IPS DF 6.9 (cell line): Measurements from ENCODE around the gene BLTP2.
"Not testable (repeated sequence)": the region's sequence is repeated elsewhere in the genome, so short reads cannot be mapped to it uniquely, and the experiment has no call there.

Experiments
- DNase-seq: peaks from one replicate; pipeline ENCODE4 v3.0.0-alpha.2; 2013; ENCODE audit warnings: low read depth, low spot score
- H3K27ac ChIP-seq: one replicate; pipeline ENCODE4 v1.5.1; 2013; ENCODE audit warnings: low read length, control low read depth
- H3K27me3 ChIP-seq: 2 replicates; pipeline ENCODE4 v1.6.1; 2013; ENCODE audit warnings: mild to moderate bottlenecking, low read length; ENCODE audit not compliant: control insufficient read depth, insufficient read depth
- H3K36me3 ChIP-seq: 2 replicates; pipeline ENCODE4 v1.6.1; 2013; ENCODE audit warnings: low read length; ENCODE audit not compliant: control insufficient read depth, insufficient read depth
- H3K4me1 ChIP-seq: 2 replicates; pipeline ENCODE4 v1.6.1; 2013; ENCODE audit warnings: low read length; ENCODE audit not compliant: control insufficient read depth, insufficient read depth
- H3K4me3 ChIP-seq: 2 replicates; pipeline ENCODE4 v1.5.1; 2013; ENCODE audit warnings: mild to moderate bottlenecking, low read length
- H3K9me3 ChIP-seq: 2 replicates; pipeline ENCODE4 v1.6.1; 2013; ENCODE audit warnings: low read length, inconsistent platforms; ENCODE audit not compliant: control insufficient read depth, insufficient read depth
- WGBS: extraction: QIAGEN DNeasy Blood & Tissue Kit; methylation state at CpG from one replicate; pipeline ENCODE4 v1.1.7; 2013; ENCODE audit warnings: mixed read lengths, missing lambda C conversion rate; ENCODE audit not compliant: insufficient read length, insufficient coverage; 5-methylcytosine and 5-hydroxymethylcytosine counted together

Gene BLTP2

GRCh38 chr17:28622186-28622585 lies 22.8 kb downstream of the BLTP2 start:
- WGBS, result no CpG with 5 or more reads among the region's 3 CpGs
- no peak overlapping the region for H3K27ac ChIP-seq
- no peak overlapping the region for H3K4me3 ChIP-seq
- H3K9me3 ChIP-seq, result no peaks in the 10 kb centered on the region
- H3K4me1 ChIP-seq, result no peaks in the 10 kb centered on the region
- DNase-seq, result no peak
- H3K36me3 ChIP-seq, result peaks cover 34% of the 10 kb centered on the region
- no peaks in the 10 kb centered on the region for H3K27me3 ChIP-seq

- DNase-seq, result no peak
- H3K27me3 ChIP-seq, result no peaks in the 10 kb centered on the region
- H3K36me3 ChIP-seq, result peaks cover 43% of the 10 kb centered on the region
- H3K27ac ChIP-seq, result no peak overlapping the region
- no peaks in the 10 kb centered on the region for H3K9me3 ChIP-seq
- no CpG with 5 or more reads among the region's 2 CpGs for WGBS
- no peak overlapping the region for H3K4me3 ChIP-seq
- no peaks in the 10 kb centered on the region for H3K4me1 ChIP-seq
These were observed 24.9 kb downstream of the BLTP2 start for GRCh38 chr17:28620010-28620409.

DNA sequence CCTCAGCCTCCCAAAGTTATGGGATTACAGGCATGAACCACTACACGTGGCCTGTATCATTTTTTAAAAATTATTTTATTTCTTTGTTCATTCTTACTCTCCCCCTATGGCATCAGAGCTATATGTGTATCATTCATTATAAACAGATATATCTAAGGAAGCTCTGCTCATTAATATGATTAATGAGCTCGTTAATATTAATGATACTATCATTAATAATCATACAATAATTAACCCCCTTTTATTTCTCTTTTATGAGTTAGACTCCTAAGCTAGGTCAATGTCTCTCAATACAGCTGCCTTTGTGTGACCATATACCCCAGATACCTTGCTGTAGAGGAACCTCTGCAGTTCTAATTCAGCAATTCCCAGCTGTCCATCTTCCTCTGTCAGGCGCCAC lies 26.5 kb downstream of the BLTP2 start:
- DNase-seq, result no peak
- Histone ChIP-seq H3K4me3 (no peak overlapping the region), H3K4me1 (no peaks in the 10 kb centered on the region), H3K36me3 (peaks cover 43% of the 10 kb centered on the region), H3K9me3 (no peaks in the 10 kb centered on the region), H3K27ac (no peak overlapping the region), H3K27me3 (no peaks in the 10 kb centered on the region)
- WGBS, result no CpG with 5 or more reads among the region's 3 CpGs

DNA sequence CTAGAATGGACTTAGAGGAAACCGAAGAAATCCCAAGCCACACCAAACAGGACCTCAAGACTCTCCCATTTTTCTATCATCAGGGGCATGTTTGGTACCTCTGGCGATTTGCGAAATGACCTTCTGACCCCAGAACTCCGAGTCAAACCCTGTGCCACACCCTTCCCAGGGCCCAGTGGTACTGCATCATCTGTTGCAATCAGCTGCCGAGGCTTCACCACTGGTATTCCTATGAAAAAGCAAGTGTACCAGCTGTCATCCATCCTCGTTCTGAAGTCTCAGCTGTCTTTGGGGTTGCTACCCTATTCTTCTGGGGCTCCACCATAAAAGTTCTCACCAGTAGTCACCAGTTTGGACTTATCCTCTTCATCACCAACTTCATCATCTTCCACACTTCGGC lies 28.7 kb downstream of the BLTP2 start:
- no peaks in the 10 kb centered on the region for H3K9me3 ChIP-seq
- no peaks in the 10 kb centered on the region for H3K4me1 ChIP-seq
- H3K36me3 ChIP-seq, result peaks cover 49% of the 10 kb centered on the region
- no peaks in the 10 kb centered on the region for H3K27me3 ChIP-seq
- WGBS, result no CpG with 5 or more reads among the region's 7 CpGs
- no peak overlapping the region for H3K4me3 ChIP-seq
- no peak overlapping the region for H3K27ac ChIP-seq
- DNase-seq, result no peak

DNA sequence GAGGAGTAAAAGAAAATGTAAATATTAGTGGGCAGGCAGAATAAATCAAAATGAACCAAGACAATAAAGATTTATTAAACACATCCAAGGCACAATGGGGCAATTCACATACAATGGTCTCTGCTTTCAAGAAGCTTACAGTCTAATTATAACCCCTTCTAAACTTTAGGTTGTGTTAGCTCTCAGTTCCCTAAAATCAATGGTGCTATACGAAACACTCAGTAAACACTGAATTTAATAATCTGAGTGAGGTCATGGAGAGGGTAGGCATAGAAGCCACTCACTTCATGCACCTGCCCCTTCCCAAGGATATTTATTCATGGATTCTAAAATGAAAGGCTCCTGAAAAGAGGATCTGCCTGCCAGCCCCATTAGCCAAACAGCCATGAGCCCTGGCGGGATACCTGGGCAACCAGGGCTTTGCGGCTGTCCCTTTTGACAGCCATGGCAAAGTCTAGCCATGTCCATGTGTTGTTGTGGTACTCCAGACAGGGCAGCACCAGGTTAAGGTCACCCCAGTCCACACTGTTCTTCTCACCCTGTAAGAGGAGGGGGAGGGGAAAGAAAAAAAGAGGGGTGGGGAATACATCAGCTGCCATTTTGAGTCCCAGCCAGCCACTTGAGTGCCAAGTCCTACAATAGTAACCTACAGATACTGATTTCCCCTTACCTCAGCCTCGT lies 29.6 kb downstream of the BLTP2 start:
- Histone ChIP-seq H3K27ac (no peak overlapping the region), H3K4me3 (no peak overlapping the region), H3K4me1 (no peaks in the 10 kb centered on the region), H3K36me3 (peaks cover 44% of the 10 kb centered on the region), H3K9me3 (no peaks in the 10 kb centered on the region), H3K27me3 (no peaks in the 10 kb centered on the region)
- DNase-seq, result no peak
- no CpG with 5 or more reads among the region's 4 CpGs for WGBS

DNA sequence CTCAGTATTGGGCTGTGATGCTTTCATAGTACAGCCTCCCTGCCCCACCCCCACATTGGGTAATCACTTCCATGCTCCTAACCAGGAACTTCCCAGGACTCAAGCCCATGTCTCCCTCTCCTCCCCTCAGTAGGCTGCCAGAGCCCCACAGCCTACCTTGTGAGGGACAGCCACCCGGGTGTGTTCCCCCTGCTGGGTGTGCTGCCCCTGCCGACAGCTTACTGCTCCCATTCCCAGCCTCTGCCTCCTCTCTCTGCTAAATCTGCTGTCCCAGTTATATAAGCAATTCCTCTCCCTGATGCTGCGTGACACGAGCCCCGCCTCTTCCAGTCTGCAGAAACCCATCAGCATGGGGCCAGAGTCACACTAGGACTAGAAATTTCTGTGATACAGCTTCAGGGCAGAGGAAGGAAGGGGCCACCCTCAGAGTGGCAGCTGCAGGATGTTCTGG lies 31.0 kb downstream of the BLTP2 start, which contains the start of gene RSKR:
Gene RSKR, minus strand, starts transcription at position 255 of the 451 bp plus-strand sequence. Its CDS starts 24 bp downstream, at position 231.
- Histone ChIP-seq H3K36me3 (peaks cover 36% of the 10 kb centered on the region), H3K4me1 (no peaks in the 10 kb centered on the region), H3K27ac (no peak within 1 kb of the TSS), H3K4me3 (no peak within 1 kb of the TSS), H3K27me3 (no peaks in the 10 kb centered on the region), H3K9me3 (no peaks in the 10 kb centered on the region)
- DNase-seq, result no peak
- no CpG with 5 or more reads among the region's 5 CpGs for WGBS

DNA sequence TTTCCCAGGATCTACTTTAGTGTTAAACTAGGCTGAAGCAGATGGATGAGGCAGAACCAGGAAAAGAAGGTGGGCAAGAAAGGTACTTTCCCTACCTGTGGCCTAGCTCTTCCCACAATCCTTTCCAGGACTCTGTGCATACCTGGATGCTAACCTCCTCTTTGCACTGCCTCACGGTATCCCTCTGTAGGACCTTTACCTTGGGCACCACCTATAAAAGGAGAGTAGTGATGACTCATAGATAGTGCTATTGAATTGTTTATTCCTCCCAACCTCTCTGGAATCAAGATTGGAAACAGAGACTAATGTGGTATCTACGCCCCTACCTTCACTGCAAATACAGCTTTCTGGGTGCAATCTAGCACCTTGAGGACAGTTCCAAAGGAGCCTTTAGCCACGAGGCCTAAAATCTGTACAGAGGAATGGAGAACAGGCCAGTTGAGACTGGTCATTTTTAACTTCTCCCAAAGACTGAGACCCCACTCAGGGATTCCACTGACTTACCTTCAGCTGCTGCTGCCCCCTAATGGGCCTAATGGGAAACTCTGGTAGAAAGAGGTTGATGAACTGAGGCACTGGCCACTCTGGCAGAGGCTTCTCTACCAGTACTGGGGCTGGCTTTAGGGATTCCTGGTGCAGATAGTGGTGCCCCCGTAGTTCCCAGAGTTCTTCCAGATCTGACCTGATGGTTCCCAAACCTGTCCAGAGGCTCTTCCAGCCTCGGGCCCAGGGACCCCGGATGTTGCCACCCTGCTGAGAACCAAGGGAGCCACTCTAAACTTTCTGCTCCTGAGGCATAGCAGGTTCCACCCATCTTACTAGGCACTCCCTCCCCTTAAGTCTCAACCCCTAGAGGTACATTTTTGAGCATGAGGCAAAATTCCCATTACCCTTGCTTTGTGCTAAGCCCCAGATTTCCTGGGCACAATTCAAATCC lies 31.8 kb downstream of the BLTP2 start:
- no peak overlapping the region for H3K27ac ChIP-seq
- no peaks in the 10 kb centered on the region for H3K9me3 ChIP-seq
- no CpG with 5 or more reads among the region's 6 CpGs for WGBS
- no peak overlapping the region for H3K4me3 ChIP-seq
- DNase-seq, result no peak
- no peaks in the 10 kb centered on the region for H3K4me1 ChIP-seq
- no peaks in the 10 kb centered on the region for H3K27me3 ChIP-seq
- H3K36me3 ChIP-seq, result peaks cover 32% of the 10 kb centered on the region

DNA sequence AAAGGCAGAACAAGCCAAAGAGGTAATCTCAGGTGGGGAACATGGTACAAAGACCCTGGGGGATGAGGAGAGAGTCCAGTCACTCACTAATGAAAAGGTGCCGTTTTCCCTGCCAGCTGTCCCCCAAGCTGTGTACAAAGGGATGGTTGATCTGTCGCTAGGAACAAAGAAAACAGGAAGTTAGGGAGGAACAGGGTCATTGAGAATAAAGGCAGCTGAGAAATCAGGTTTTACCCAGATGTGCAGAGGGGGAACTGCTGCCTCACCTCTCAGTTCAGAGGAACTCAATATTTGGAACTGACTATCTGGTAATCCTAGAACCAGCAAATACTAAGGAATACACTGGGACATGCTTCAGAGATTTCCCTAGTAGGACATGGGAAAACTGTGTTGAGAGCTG lies 32.4 kb downstream of the BLTP2 start:
- Histone ChIP-seq H3K36me3 (peaks cover 32% of the 10 kb centered on the region), H3K4me1 (no peaks in the 10 kb centered on the region), H3K9me3 (no peaks in the 10 kb centered on the region), H3K27me3 (no peaks in the 10 kb centered on the region), H3K4me3 (no peak overlapping the region), H3K27ac (no peak overlapping the region)
- DNase-seq, result no peak
- no CpG with 5 or more reads among the region's 2 CpGs for WGBS

DNA sequence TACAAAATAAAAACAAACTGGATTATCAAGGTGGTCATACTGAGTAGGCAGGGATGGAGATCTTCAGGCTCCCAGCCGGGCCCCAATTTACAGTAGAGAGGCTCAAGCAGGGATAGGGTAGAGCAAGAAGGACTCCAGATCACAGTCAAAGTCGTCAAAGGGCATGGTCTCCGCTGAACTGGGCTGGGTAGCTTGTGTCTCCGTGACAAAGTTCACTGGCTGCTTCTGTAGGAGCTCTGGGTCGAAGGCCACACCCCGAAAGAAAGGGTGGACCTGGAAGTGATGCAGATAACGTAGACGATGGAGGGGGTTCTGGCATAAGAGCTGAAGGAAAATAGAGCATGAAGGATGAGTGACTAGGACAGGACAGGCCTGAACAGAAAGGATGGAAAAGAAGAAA lies 34.6 kb downstream of the BLTP2 start:
- H3K4me3 ChIP-seq, result no peak overlapping the region
- H3K4me1 ChIP-seq, result no peaks in the 10 kb centered on the region
- no peaks in the 10 kb centered on the region for H3K27me3 ChIP-seq
- WGBS, result no CpG with 5 or more reads among the region's 8 CpGs
- H3K27ac ChIP-seq, result no peak overlapping the region
- no peak for DNase-seq
- peaks cover 20% of the 10 kb centered on the region for H3K36me3 ChIP-seq
- no peaks in the 10 kb centered on the region for H3K9me3 ChIP-seq

- no CpG with 5 or more reads among the region's 31 CpGs for WGBS
- not testable (repeated sequence) for H3K4me1 ChIP-seq, H3K27ac ChIP-seq, H3K36me3 ChIP-seq, H3K4me3 ChIP-seq, H3K27me3 ChIP-seq, H3K9me3 ChIP-seq, DNase-seq
These were observed 40.9 kb downstream of the BLTP2 start for GRCh38 chr17:28604031-28604430.
